Muscle layer of colon (tissue), 2 donors: ENCODE measurements around the gene IQCK.

ENCODE experiments used
- H3K27ac ChIP-seq: one replicate; pipeline ENCODE4 v1.7.0; 2013; ENCODE audit warnings: low read depth, mild to moderate bottlenecking, low read length, moderate library complexity
- H3K27me3 ChIP-seq, 2 donors: one replicate each; pipeline ENCODE4 v1.7.0; 2013; ENCODE audit warnings: low read length in 2 of 2, mild to moderate bottlenecking in 2 of 2; ENCODE audit not compliant: insufficient read depth in 2 of 2, control insufficient read depth in 1 of 2
- H3K36me3 ChIP-seq: one replicate; pipeline ENCODE4 v1.7.0; 2013; ENCODE audit warnings: mild to moderate bottlenecking, low read length; ENCODE audit not compliant: insufficient read depth
- H3K4me1 ChIP-seq: one replicate; pipeline ENCODE4 v1.7.0; 2013; ENCODE audit warnings: mild to moderate bottlenecking, low read length; ENCODE audit not compliant: insufficient read depth
- H3K4me3 ChIP-seq, 2 donors: one replicate each; pipeline ENCODE4 v1.7.0; 2013; ENCODE audit warnings: low read length in 2 of 2, low read depth in 1 of 2, mild to moderate bottlenecking in 1 of 2, moderate library complexity in 1 of 2
- H3K9ac ChIP-seq: one replicate; pipeline ENCODE4 v1.7.0; 2013; ENCODE audit warnings: low read length
- H3K9me3 ChIP-seq: one replicate; pipeline ENCODE4 v1.7.0; 2013; ENCODE audit warnings: mild to moderate bottlenecking, low read length
- donor health status: abdominal sarcoma.
- donor health status: Adenocarcinoma of cecum.

Gene IQCK

GRCh38 chr16:19701091-19701490, 17.0 kb upstream of the IQCK start:
- Histone ChIP-seq H3K9ac (no peak overlapping the region), H3K27me3 (no peaks in the 10 kb centered on the region), H3K4me1 (peaks cover 24% of the 10 kb centered on the region), H3K4me3 (no peak overlapping the region), H3K9me3 (no peaks in the 10 kb centered on the region), H3K27ac (no peak overlapping the region), H3K36me3 (peaks cover 64% of the 10 kb centered on the region)

GRCh38 chr16:19703172-19703889, 14.7 kb upstream of the IQCK start:
- Histone ChIP-seq H3K9ac (no peak overlapping the region), H3K36me3 (peaks cover 53% of the 10 kb centered on the region), H3K27me3 (no peaks in the 10 kb centered on the region), H3K9me3 (no peaks in the 10 kb centered on the region), H3K4me1 (peaks cover 16% of the 10 kb centered on the region), H3K27ac (no peak overlapping the region), H3K4me3 (no peak overlapping the region)

DNA sequence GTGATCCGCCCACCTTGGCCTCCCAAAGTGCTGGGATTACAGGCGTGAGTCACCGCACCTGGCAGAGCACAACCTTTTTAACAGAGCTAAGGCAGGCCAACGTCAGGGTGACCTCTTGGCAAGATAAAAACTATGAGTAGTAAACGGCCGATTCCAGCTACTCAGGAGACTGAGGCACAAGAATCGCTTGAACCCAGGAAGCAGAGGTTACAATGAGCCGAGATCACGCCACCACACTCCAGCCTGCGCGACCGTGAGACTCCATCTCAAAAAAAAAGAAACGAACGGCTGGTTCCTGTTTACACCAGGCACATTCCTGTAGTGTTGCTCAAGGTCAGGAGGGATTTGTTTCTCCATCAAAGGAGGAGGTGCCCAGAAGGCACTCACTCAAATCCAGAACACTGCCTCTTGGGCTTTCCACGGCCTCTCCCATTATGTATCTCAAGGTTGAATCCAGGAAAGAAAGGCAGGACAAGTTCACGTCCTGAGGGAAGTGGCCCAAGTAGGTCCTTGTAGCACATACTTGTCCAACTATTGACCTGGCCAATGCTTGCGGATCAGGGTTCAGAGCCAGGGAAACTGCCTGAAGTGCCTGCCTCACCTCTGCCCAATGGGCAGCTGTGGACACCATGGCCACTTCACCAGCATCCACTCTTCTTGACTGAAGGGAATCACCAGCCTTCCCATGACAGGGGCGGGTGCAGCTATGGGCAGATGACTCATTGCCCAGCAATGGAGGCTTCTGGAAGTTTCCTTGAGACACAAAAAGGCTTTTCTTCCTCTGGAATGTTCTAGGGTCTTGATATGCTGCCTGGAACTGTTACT, 13.5 kb upstream of the IQCK start:
- Histone ChIP-seq H3K36me3 (peaks cover 51% of the 10 kb centered on the region), H3K4me3 (no peak overlapping the region), H3K4me1 (peaks cover 15% of the 10 kb centered on the region), H3K27me3 (no peaks in the 10 kb centered on the region), H3K9me3 (no peaks in the 10 kb centered on the region), H3K27ac (no peak overlapping the region), H3K9ac (no peak overlapping the region)

GRCh38 chr16:19705146-19705501, 12.9 kb upstream of the IQCK start:
- no peak overlapping the region for H3K27ac ChIP-seq
- H3K9ac ChIP-seq: no peak overlapping the region
- H3K4me1 ChIP-seq: peaks cover 9% of the 10 kb centered on the region
- peaks cover 47% of the 10 kb centered on the region for H3K36me3 ChIP-seq
- no peaks in the 10 kb centered on the region for H3K9me3 ChIP-seq
- no peaks in the 10 kb centered on the region for H3K27me3 ChIP-seq
- no peak overlapping the region for H3K4me3 ChIP-seq

- Histone ChIP-seq H3K9me3 (no peaks in the 10 kb centered on the region), H3K27me3 (no peaks in the 10 kb centered on the region), H3K4me1 (peaks cover 2% of the 10 kb centered on the region), H3K27ac (no peak overlapping the region), H3K36me3 (peaks cover 47% of the 10 kb centered on the region), H3K9ac (no peak overlapping the region), H3K4me3 (no peak overlapping the region)
These were observed 12.2 kb upstream of the IQCK start for GRCh38 chr16:19705843-19706242.

GRCh38 chr16:19706846-19707245, 11.2 kb upstream of the IQCK start:
- Histone ChIP-seq H3K4me3 (no peak overlapping the region), H3K4me1 (no peaks in the 10 kb centered on the region), H3K36me3 (peaks cover 46% of the 10 kb centered on the region), H3K27me3 (no peaks in the 10 kb centered on the region), H3K27ac (no peak overlapping the region), H3K9me3 (no peaks in the 10 kb centered on the region), H3K9ac (no peak overlapping the region)

GRCh38 chr16:19707569-19708295, 10.3 kb upstream of the IQCK start:
- Histone ChIP-seq H3K9me3 (no peaks in the 10 kb centered on the region), H3K36me3 (peaks cover 51% of the 10 kb centered on the region), H3K9ac (no peak overlapping the region), H3K27me3 (no peaks in the 10 kb centered on the region), H3K4me3 (no peak overlapping the region), H3K4me1 (no peaks in the 10 kb centered on the region), H3K27ac (no peak overlapping the region)

DNA sequence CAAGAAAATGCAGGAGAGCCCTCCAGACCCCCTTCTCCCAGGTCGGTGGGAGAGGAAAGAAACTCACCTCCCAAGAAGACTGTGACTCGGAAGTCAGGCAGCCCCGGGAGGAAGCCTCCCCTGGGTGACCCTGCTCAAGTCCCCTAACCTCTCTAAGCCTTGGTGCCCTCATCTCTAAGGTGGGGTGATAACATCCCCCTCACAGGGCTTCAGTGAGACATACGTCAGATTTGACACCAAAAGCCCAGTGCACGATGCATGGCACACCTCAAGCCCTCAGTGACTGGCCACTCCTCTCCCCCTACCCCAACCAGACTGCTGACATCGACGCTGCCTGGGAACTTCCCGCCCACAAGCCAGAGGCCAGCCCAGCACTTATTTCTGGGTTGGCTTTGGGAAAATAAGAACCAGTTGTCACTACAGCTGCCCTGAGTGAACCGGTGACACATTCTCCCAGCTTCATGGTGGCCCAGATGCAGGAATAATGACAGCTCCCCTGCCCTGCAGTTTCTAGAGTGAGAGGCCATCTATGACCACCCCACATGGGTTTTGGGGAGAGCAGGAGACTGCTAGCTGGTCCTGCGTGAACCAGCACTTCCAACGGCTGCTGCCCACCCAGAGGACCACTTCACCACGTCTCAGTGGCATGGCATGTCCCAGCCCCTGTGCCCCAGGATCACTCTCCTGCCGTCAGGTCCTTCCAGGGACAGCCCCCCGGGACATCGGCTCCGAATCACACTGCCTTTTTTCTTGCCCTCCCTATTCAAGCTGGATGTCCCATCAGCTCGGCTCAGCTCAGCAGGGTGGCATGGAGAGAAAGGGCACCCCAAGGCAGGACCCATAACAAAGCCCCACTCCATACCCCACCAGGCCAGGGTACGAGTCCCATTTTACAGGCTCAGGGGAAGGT, 9.5 kb upstream of the IQCK start:
- Histone ChIP-seq H3K9ac (no peak overlapping the region), H3K4me3 (no peak overlapping the region), H3K36me3 (peaks cover 49% of the 10 kb centered on the region), H3K4me1 (no peaks in the 10 kb centered on the region), H3K27me3 (no peaks in the 10 kb centered on the region), H3K9me3 (no peaks in the 10 kb centered on the region), H3K27ac (no peak overlapping the region)

GRCh38 chr16:19709381-19710136, 8.5 kb upstream of the IQCK start:
- no peaks in the 10 kb centered on the region for H3K9me3 ChIP-seq
- no peaks in the 10 kb centered on the region for H3K4me1 ChIP-seq
- peaks cover 48% of the 10 kb centered on the region for H3K36me3 ChIP-seq
- no peak overlapping the region for H3K9ac ChIP-seq
- H3K27ac ChIP-seq: no peak overlapping the region
- H3K27me3 ChIP-seq: no peaks in the 10 kb centered on the region
- no peak overlapping the region for H3K4me3 ChIP-seq

- no peak overlapping the region for H3K27ac ChIP-seq
- H3K9ac ChIP-seq: no peak overlapping the region
- H3K4me1 ChIP-seq: no peaks in the 10 kb centered on the region
These were observed 7.7 kb upstream of the IQCK start for GRCh38 chr16:19710191-19710908.

More at GRCh38 chr16:19710191-19710908, 7.7 kb upstream of the IQCK start:
- Histone ChIP-seq H3K27me3 (no peaks in the 10 kb centered on the region), H3K36me3 (peaks cover 41% of the 10 kb centered on the region), H3K9me3 (no peaks in the 10 kb centered on the region), H3K4me3 (no peak overlapping the region)
